PC-9 (cell line): Measurements from ENCODE around the gene LTK. TPM values are rescaled to one million over a fixed set of nuclear protein-coding genes. Genes with fewer than 3 reads are reported as not detected.

ENCODE experiments used
- BruUV-seq: library from RNA; stranded (reverse); fragments of 400-500 nt; replicated peaks from 2 replicates; lab custom pipeline; 2021; lab: Mats Ljungman, UMichigan
- CTCF ChIA-PET: fragments of 300-600 bp; sonication (Branson Sonifier 250); formaldehyde crosslinking; loops from one replicate; lab custom pipeline; 2022; ENCODE audit warnings: antibody characterized with exemption; lab: Charles Lee
- POLR2A ChIA-PET: fragments of 300-600 bp; sonication (Branson Sonifier 250); formaldehyde crosslinking; loops from one replicate; lab custom pipeline; 2022; ENCODE audit warnings: antibody characterized with exemption; ENCODE audit not compliant: unreplicated experiment; lab: Charles Lee
- DNase-seq, 2 experiments: peaks; one replicate each; pipeline versions ENCODE4 v3.0.0 to v3.0.0-alpha.2; 2015 to 2022; ENCODE audit warnings: mixed read lengths in 1 of 2
- H2AFZ ChIP-seq: fragments of 200-600 bp; sonication (generic); 2 replicates; pipeline ENCODE4 v1.8.1; 2017; ENCODE audit warnings: antibody characterized with exemption
- H3F3A ChIP-seq: fragments of 200-600 bp; sonication (generic); 2 replicates; pipeline ENCODE4 v1.8.1; 2017; ENCODE audit warnings: antibody characterized with exemption, mild to moderate bottlenecking, low read depth; ENCODE audit not compliant: insufficient read depth
- H3K27ac ChIP-seq: fragments of 200-600 bp; sonication (generic); 2 replicates; pipeline ENCODE4 v1.6.1; 2016; ENCODE audit warnings: mixed run types
- H3K27me3 ChIP-seq: fragments of 200-600 bp; sonication (generic); 2 replicates; pipeline ENCODE4 v1.6.1; 2016; ENCODE audit warnings: low read depth, mixed run types; ENCODE audit not compliant: insufficient read depth
- H3K36me3 ChIP-seq: fragments of 200-600 bp; sonication (generic); 2 replicates; pipeline ENCODE4 v1.6.1; 2016; ENCODE audit warnings: low read depth, mixed run types
- H3K4me1 ChIP-seq: fragments of 200-600 bp; sonication (generic); replicated peaks from 2 replicates; pipeline ENCODE4 v1.6.1; 2016; ENCODE audit warnings: mixed run types; ENCODE audit not compliant: insufficient read depth
- H3K4me2 ChIP-seq: fragments of 200-600 bp; sonication (generic); 2 replicates; pipeline ENCODE4 v1.6.1; 2017; ENCODE audit warnings: mixed run types
- H3K4me3 ChIP-seq: fragments of 200-600 bp; sonication (generic); 2 replicates; pipeline ENCODE4 v1.6.1; 2016; ENCODE audit warnings: mixed run types
- H3K79me2 ChIP-seq: fragments of 200-600 bp; sonication (generic); 2 replicates; pipeline ENCODE4 v1.6.1; 2017; ENCODE audit warnings: low read depth, mixed run types
- H3K9me2 ChIP-seq: fragments of 200-600 bp; sonication (generic); 2 replicates; pipeline ENCODE4 v1.8.1; 2017; ENCODE audit warnings: mild to moderate bottlenecking; ENCODE audit not compliant: insufficient read depth
- H3K9me3 ChIP-seq: fragments of 200-600 bp; sonication (generic); 2 replicates; pipeline ENCODE4 v1.8.1; 2016; ENCODE audit warnings: low read depth; ENCODE audit not compliant: insufficient read depth
- H4K20me1 ChIP-seq: fragments of 200-600 bp; sonication (generic); 2 replicates; pipeline ENCODE4 v1.8.1; 2017; ENCODE audit not compliant: insufficient read depth
- CTCF ChIP-seq: fragments of 200-600 bp; sonication (generic); conservative IDR thresholded peaks from 2 replicates; pipeline ENCODE4 v1.6.1; 2017; ENCODE audit warnings: mixed run types, antibody characterized with exemption, mild to moderate bottlenecking, moderate library complexity
- EZH2 ChIP-seq: fragments of 200-600 bp; sonication (generic); IDR thresholded peaks from 2 replicates; pipeline ENCODE4 v1.8.0; 2017; ENCODE audit warnings: antibody characterized with exemption, low read depth
- intact Hi-C: fragments of 100-400 bp; cut with micrococcal nuclease; formaldehyde crosslinking; loops from one replicate; pipeline ENCODE4 v1.10.0; 2022; ENCODE audit not compliant: unreplicated experiment
- total RNA-seq: library from RNA; stranded (reverse); gene quantifications from 2 replicates; pipeline ENCODE4 v1.2.3, GENCODE V29; 2021

Gene LTK
- total RNA-seq, 1 experiment from 2014 or later: 0.11 TPM

- no peaks in the 10 kb centered on the region for H3K9me3 ChIP-seq
- intact Hi-C loops: no loop called here
- H3K9me2 ChIP-seq: no peaks in the 10 kb centered on the region
- H3K27me3 ChIP-seq: no peaks in the 10 kb centered on the region
- H3F3A ChIP-seq: no peaks in the 10 kb centered on the region
- no peak overlapping the region for H3K4me2 ChIP-seq
- no peaks in the 10 kb centered on the region for H3K79me2 ChIP-seq
- POLR2A ChIA-PET: no interaction called here
- CTCF ChIA-PET: no interaction called here
- TF ChIP-seq EZH2 (no peak), CTCF (no peak)
- no peaks in the 10 kb centered on the region for H4K20me1 ChIP-seq
- H3K27ac ChIP-seq: no peak overlapping the region
- no peak overlapping the region for H3K4me3 ChIP-seq
- H2AFZ ChIP-seq: no peak overlapping the region
- BruUV-seq: no TSS peak
- no peaks in the 10 kb centered on the region for H3K4me1 ChIP-seq
- no peak for DNase-seq
- no peaks in the 10 kb centered on the region for H3K36me3 ChIP-seq
These were observed 6.8 kb downstream of the LTK start for GRCh38 chr15:41506796-41507341.

- Histone ChIP-seq H3K4me1 (no peaks in the 10 kb centered on the region), H3K9me3 (no peaks in the 10 kb centered on the region), H3K27ac (no peak overlapping the region), H2AFZ (no peak overlapping the region), H3K27me3 (no peaks in the 10 kb centered on the region), H3K36me3 (no peaks in the 10 kb centered on the region), H3K9me2 (no peaks in the 10 kb centered on the region), H3K79me2 (no peaks in the 10 kb centered on the region), H3F3A (no peaks in the 10 kb centered on the region), H3K4me2 (no peak overlapping the region), H3K4me3 (no peak overlapping the region), H4K20me1 (no peaks in the 10 kb centered on the region)
- no peak for TF ChIP-seq EZH2
- TF ChIP-seq CTCF: no peak
- intact Hi-C loops: no loop called here
- no TSS peak for BruUV-seq
- CTCF ChIA-PET: no interaction called here
- no peak for DNase-seq
- POLR2A ChIA-PET: interaction anchor here (0.5 kb wide), 1 partner anchor 95 kb away, joined by 4 read pairs; no protein-coding TSS in a partner anchor
These were observed 7.9 kb downstream of the LTK start for GRCh38 chr15:41505776-41506175.

- H3K4me3 ChIP-seq: no peak overlapping the region
- no peak for DNase-seq
- TF ChIP-seq EZH2 (no peak), CTCF (no peak)
- POLR2A ChIA-PET: no interaction called here
- no peak overlapping the region for H2AFZ ChIP-seq
- no peaks in the 10 kb centered on the region for H4K20me1 ChIP-seq
- no peak overlapping the region for H3K4me2 ChIP-seq
- H3F3A ChIP-seq: no peaks in the 10 kb centered on the region
- H3K79me2 ChIP-seq: no peaks in the 10 kb centered on the region
- BruUV-seq: no TSS peak
- no peaks in the 10 kb centered on the region for H3K36me3 ChIP-seq
- H3K9me3 ChIP-seq: no peaks in the 10 kb centered on the region
- H3K27ac ChIP-seq: no peak overlapping the region
- intact Hi-C loops: no loop called here
- CTCF ChIA-PET: no interaction called here
- H3K27me3 ChIP-seq: no peaks in the 10 kb centered on the region
- H3K9me2 ChIP-seq: no peaks in the 10 kb centered on the region
- H3K4me1 ChIP-seq: no peaks in the 10 kb centered on the region
These were observed 8.7 kb downstream of the LTK start for GRCh38 chr15:41504751-41505492.
